Activated naive CD4-positive, alpha-beta T cell treated with Interleukin-2 at 50 U/mL for 16 hours (primary cell): ENCODE data around the gene GOLGA8N.

Source experiments
- DNase-seq: peaks from one replicate; pipeline ENCODE4 v3.0.0-alpha.2; 2020

Gene GOLGA8N

GRCh38 chr15:32652178-32652577 is 58.9 kb downstream of the GOLGA8N start:
- DNase-seq: no peak

- DNase-seq: no peak
These were observed 62.8 kb downstream of the GOLGA8N start for GRCh38 chr15:32656091-32656490.

GRCh38 chr15:32656496-32656895 is 63.2 kb downstream of the GOLGA8N start:
- no peak for DNase-seq
